Activated CD4-positive, alpha-beta T cell treated with anti-CD3 and anti-CD28 coated beads, Interleukin-2, amount 50 U/mL, for 48 hours (primary cell): ENCODE measurements around the gene COTL1.

Experiments
- DNase-seq, 2 experiments: peaks; one replicate each; pipeline ENCODE4 v3.0.0-alpha.2; 2020

The COTL1 gene

DNA sequence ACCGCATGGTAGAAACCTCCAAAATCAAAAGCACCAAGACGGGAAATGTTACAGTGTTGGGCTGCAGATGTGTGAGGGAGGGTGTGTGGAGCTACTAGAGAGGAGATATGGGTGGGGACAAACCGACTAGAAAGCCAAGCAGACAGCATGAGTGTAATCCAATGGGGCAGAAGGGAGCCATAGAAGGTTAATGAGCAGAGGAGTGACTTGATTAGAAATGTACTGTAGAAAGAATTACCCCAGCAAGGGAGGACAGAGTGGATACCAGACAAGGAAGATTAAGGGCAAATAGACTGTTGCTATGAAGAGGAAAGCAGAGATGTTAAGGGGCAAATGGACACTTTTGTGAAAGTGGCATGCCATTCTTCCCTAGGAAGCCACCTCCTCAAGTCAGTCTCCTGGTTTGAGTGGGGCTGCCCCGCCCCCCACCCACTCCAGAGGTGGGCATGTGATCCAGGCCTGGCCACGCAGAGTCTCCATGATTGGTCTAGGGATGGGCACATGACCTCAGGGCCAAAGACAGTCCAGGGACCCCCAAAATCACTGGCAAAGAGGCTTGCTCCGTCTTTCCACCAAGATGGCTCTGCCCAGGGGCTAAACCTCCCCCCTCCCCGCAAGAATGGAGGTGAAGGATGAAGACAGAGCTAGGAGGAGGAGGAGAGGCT is 4.3 kb downstream of the COTL1 start:
- DNase-seq: no peak

DNA sequence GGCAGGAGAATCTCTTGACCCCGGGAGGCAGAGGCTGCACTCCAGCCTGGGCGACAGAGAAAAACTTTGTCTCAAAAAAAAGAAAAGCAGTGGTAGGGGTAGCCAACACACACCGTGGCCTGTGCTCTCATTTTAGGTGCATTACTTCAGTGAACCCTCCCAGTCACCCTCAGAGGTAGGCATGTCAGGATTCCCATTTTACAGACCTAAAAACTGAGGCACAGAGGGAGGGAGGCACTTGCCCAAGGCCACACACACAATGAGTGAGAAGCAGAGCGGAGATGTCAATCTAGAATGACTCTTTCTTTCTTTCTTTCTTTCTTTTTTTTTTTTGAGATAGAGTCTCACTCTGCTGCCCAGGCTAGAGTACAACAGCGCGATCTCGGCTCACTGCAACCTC is 5.2 kb downstream of the COTL1 start:
- no peak for DNase-seq

DNA sequence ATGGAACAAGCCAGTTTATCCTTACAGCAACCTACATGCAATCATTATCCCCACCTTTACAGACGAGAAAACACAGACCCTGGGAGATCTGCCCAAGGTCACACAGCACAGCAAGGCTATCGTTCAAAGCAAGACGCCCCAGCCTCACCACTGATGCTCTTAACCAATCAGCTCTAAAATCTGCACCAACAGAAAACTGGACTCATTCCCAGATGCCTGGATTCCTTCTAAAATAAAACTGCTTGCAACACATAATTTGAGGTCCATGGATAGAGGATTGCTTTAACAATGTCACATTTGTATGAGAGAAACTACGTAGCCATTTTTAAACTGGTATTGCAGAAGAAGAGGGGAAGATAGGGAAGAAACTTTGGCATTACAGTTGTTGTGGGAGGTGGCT is 6.8 kb downstream of the COTL1 start:
- no peak for DNase-seq

DNA sequence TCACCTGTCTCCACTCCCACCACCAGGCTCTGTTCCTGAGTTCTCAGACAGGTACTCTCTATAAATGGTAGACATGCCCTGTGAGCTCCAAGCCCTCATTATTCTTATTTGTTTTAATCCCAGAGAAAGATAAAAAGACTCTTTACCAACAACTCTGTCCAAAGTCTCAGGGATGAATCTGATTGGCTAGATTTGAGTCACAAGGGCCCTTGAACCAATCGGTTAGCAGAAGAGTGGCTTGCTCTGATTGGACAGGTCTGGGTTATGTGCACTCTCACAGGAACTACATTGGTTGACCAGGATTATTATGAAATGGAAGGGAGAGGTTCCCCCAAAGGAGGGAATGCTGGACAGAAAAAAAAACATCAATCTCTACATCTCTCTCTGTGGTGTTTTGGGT is 7.5 kb downstream of the COTL1 start:
- DNase-seq: no peak

DNA sequence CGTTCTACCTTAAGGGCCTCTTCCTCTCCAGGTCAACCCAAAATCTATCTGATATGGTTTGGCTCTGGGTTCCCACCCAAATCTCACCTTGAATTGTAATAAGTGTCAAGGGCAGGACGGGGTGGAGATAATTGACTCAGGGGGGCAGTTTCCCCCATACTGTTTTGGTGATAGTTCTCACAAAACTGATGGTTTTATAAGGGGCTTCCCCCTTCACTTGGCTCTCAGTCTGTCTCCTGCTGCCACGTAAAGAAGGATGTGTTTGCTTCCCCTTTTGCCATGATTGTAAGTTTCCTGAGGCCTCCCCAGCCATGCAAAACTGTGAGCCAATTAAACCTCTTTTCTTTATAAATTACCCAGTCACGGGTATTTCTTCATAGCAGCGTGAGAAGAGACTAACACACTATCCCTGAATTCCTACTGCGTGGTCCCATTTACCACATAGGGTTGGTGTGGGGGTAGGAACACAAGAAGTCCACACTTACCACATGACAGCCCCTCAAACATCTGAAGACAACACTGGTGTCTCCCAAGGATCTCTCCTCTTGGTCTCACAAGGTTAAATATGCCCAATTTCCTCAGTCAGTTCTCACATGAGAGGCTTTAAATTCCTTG is 8.2 kb downstream of the COTL1 start:
- DNase-seq: no peak

DNA sequence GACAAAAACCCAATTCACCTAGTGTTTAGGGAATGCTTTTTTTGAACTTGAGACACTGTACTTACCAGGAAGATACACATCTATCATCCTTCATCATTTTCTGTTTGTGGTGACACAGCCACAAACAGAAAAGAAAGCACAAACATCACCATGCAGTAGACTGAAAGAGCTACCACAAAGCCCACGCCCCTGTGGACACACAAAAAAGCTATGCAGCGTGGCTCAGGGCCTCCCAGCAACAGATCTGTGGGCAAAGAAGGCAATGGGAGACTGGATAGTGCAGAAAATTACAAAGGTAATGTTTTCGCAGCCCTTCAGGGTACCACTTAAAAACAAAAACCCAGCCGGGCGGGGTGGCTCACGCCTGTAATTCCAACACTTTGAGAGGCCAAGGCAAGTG is 9.6 kb downstream of the COTL1 start:
- DNase-seq: peak; percentile 37 to 52

DNA sequence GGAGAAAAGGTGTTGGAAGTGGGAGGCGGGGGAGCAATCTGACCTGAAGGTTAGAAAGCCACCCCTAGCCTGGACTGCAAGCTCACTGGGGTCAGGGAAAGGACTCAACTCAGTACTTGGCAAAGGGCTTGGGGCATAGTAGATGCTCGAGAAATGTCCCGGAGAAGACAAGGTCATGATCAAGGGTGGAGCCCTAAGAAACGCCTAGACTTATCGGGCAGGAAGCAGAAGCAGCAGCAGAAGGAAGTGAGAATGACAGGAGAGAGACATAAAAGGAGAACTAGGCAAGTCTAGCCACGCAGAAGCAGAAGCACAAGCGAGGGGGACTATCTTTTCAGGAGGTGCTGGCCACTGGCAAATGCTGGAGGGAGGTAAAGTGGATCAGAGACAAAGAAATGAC is 10.2 kb downstream of the COTL1 start:
- no peak for DNase-seq

DNA sequence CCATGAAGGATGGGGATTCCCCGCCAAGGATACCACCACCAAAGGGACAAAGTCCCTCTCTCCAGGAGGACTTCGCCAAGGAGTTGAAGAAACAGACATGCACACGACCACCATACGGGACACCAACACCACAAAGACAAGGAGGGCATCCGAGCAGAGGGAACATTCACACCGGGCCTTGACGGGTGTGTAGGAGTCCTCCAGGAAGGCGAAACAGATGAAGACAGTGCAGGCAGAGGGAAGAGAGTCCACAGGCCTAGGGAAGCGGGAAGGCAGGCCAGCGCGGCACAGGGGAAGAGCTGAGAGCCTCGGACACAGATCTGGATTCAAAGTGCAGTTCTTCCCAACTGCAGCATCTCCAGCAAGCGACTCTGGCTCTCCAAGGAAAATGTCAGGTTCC is 10.8 kb downstream of the COTL1 start:
- no peak for DNase-seq

DNA sequence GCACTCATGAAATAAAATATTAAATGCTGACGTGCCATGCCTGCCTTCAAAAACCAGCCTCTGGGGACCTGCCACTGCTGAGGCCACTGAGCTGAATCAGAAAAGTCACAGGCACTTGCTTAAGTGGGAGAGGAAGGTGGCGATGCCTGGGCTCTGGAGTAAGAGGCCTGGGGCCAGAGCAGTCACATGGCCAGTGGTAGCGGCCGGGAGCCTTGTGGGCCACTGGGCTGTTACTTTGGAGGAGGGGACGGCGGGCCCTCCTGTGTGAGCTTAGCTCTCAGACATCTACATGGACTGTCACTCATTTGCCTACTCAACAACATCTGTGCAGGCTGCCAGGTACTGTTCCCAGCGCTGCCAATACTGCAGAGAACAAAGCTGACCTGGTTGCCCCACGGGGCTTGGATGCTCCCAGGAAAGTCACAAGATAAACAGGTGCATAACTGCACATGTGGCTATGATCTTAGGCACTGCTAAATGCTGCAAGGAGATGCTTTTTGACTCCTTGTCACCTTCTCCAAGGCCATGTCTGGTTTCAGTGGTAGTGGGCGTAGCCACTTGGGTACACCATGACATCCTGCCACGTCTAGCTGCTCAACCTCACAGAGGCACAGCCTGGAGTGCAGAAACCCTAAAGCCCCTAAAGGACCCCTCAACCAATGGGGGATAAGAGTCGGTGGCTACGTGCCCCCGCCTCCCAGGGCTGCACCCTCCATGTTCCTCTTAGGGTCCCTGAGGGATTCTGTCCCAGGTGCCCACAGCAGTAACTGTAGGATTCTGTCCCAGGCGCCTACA is 11.6 kb downstream of the COTL1 start:
- no peak for DNase-seq

DNA sequence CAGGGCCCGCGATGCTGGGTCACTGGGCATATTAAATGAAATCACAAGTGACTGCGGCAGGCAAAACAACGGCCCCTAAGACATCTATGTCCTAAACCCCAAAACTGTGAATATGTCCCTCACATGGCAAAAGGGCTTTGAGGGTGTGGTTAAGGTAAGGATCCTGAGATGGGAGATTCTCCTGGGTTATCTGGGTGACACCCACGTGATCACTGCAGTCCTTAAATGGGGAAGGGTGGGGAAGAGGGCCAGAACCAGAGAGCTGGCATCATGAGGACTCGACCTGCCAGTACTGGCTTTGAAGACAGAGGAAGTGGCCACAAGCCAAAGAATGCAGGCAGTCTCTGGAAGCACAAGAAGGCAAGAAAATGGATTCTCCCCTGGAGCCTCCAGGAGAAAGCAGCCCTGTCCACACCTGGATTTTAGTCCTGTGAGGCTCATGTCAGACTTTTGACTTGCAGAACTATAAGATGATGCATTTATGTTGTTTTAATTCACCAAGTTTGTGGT is 12.5 kb downstream of the COTL1 start:
- no peak for DNase-seq

DNA sequence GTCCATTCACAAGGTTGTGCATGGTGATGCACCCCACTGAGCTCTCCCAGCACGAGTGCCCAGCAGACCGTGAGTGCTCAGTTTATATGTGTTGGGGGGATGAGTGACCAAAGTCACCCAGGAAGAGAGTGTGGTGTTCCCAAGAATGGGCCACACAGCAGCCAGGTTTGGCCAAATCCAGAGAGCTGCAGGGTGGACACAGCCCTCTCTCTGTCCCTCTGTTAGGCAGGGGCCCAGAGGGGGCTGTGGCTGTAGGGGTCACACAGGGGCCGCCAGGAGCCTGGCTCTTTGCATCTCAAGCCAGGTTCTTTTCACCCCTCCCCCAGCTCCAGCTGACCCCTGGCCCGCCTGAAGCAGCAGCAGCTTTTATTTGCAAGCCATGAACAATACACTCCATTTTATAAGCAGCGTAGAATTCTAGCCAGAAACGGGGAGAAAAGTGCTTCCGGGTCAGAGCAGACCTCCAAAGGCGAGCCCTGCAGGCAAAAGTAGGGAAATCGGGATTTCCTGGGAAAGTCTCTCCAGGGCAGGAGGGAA is 13.3 kb downstream of the COTL1 start:
- no peak for DNase-seq

DNA sequence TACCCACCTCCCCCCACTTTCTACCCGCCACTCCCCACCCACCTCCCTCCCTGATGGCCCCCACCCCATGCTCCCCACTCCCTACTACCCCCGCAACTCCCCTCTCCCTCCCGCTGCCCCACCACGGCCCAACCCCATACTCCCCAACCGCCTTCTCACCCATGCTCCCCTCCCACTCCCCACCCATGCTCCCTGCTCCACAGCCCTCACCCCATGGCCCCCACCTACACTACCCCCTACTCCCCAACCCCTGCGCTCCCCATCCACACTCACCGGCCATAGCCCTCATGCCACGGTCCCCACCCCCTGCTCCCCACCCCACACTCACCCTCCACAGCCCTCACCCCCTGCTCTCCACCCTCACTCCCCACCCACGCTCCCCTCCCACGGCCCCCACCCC is 13.9 kb downstream of the COTL1 start:
- DNase-seq: no peak

DNA sequence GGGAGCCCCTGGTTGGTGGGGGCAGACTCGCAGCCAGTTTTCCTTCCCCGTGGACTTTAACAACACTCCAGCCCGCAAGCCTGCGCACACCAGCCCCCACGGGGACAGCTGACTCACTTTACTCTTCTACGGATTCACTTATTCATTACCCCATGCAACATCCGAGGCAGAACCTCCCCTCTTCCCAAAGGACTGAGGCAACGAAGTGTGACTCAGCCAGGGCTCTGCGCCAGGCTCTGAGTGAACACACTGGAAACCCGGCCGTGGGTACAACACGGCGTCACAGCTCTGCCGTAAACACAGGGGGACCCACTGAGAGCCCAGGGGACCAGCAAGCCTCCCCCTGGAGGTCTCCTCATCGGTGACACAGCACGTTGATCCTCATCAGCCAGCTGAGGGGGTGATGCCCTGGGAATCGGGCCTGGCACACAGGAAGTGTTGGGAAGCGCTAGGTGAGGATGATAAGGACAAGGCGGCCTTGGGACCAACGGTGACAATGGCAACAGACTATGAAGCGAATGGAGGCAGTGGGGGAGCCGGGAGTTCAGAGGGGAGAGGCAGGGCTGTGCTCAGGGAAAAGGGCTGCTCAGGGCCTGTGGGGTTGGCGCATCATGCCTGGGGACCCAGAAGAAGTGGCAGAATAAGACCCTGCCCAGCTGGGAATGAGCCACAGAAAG is 14.6 kb downstream of the COTL1 start:
- DNase-seq: peak; percentile 61 to 67

DNA sequence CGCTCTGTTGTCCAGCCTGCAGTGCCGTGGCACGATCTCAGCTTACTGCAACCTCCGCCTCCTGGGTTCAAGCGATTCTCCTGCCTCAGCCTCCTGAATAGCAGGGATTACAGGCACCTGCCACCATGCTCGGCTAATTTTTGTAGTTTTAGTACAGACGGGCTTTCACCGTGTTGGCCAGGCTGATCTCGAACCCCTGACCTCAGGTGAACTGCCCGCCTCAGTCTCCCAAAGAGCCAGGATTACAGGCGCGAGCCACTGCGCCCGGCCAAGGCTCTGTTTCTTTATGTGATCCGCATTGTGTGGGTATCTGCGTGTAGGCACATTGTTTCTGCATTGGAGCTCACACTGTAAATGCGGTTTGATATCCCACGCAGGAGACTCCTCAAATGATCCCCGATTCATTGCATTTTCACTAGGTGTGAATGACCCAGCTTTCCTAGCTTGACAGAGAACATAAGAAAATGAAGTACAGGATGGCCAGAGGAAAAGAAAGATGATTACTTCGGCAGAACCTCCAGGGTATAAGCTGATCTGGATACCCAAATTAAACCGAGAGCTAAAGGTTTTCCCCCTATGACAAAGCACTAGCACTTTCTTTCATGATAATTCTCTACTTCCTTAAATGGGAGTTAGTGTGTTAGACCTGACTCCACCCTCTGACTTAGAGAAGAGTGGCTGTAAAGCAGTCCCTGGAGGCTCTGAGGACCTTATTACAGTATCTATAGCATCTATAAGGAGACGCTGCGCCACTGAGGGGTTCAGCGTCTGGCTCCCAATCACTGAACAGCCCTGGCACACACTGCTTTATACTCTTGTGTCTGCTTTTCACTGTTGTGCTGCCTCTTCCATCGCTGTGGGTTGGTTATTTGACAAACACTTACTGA is 17.3 kb downstream of the COTL1 start:
- peak; percentile 33 to 48 for DNase-seq

DNA sequence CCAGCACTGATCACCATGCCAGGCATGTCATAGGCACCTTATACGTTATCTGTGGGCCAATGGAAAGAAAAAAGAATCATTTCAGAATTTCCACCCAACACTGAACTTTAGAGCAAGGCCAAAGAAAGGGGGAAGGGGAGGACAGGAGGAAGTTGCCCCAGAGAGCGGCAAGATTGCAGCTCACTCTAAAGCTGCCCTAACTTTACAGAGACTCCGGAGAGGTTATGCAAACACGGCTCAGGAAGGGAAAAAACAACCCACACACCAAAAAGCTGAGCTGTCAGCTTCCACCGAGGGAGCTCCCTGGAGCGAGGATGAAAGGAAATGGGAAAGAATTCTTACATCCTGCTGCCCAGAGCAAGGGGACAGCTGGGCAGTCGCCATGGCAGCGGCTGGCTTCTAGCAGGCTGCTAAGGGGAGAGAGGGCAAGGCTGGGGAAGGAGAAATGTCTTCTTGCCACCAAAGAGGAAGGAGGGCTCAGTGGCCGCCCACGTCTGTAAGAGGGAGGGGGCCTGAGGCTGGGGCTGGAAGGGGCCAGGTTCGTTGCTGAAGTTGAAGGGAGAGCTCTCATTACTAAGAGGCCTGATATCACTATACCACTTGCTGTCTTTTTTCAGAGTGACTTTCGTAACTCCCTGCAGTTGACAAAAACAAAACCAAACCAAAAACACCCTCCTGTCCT is 18.2 kb downstream of the COTL1 start:
- peak; percentile 77 to 82 for DNase-seq

DNA sequence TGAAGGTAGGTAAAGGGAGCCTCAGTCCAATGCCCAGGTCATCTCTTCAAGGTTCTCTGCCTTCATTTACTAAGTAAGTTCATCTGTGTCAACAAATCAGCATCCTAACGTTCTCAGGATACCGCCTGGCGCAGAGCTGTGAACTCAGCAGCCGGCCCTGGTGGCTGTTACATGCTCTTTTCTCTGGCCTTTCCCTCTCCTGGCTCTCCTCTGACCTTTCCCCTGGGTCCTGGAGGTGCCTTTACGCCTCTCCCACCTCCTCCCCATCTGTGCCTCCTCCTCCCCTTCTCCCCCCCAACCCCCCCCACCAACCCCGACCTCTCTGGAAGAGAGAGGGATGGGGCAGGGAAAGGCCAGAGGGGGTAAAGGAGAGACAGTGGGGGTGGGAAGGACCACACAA is 19.5 kb downstream of the COTL1 start:
- no peak for DNase-seq

DNA sequence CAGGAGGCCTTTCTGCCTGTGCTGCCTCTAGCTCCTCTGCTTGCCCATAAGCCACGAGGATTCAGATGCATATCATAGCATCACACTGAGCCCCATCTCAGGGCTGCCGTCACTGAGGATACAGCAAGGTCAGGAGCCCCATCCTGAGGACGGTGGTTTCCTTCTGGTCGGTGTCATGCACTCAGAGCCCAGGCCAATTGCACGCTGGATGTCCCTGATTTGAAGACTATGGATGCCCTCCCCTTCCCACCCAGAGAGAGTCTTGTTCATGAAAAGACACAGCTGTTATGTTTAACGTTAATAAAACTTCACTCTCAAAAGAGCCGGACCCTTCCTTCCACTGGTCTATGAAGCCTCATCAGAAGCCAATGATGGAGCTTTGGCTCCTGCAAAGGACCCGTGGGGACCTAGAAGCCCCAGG is 19.9 kb downstream of the COTL1 start:
- DNase-seq: peak; percentile 47 to 58

DNA sequence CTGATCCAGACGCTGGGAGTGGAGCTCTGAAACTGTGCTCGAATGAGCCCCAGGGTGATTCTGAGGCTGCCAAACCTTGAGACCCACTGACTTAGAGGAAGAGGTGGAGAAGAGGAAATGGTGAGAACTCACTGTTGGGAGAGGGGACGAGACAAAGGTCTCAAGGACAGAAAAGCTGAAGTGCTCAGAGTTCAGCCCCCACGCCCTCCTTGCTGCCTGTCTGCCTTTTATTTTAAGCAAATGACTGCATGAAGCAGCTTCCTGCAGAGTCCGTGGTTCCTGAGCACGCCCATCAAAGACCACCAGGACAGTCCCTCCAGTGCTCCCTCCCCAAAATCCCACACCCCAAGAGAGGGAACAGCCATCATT is 20.4 kb downstream of the COTL1 start:
- no peak for DNase-seq

DNA sequence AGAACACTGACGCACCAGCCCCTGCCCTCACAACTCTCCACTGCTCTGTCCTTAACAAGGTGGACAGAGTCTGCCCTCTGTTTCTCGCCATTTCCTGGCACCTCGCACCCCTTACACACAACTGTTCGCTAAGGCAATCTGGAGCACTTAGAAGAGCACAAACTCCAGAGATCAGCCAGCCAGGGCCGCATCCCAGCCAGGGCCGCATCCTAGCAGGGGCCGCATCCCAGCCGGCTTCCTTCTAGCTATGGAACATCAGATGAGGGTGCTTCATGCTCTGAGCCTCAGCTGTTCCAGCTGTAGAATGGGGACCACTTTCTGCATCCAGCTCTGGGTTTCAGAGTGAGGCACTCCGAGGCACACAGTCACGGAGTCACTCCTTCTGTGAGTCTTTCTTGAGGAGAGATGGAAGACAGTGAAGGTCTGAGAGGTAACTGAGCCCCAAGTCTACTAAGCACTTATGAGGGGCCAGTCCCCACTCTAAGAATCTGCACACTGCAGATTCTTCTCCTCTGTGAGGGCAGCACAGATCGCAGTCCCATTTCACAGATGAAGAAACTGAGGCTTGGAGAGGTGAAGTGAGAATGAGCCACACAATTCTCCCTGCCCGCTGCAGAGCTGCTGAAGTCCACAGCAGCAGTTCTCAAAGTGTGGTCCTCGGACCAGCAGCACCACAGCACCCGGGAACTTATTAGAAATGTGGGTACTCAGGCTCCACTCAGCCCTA is 20.9 kb downstream of the COTL1 start:
- no peak for DNase-seq

DNA sequence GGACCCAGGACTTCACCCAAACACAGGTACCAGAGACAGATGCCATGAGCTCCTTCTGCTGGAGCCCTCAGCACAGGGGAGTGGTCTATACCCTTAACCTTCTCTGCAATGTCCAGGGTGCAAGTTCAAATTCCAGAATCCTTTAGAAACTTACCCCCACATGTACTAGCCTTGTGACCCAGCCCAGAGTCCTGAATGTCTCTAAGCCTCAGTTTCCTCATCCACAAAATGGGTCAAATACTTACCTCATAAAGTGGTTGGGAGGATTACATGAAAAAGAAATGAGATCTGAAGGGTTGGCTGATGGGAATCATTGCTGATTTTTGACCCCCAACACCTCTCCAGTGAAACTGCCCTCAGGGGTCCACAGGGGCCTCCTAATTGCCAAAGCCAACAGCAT is 21.7 kb downstream of the COTL1 start:
- no peak for DNase-seq

DNA sequence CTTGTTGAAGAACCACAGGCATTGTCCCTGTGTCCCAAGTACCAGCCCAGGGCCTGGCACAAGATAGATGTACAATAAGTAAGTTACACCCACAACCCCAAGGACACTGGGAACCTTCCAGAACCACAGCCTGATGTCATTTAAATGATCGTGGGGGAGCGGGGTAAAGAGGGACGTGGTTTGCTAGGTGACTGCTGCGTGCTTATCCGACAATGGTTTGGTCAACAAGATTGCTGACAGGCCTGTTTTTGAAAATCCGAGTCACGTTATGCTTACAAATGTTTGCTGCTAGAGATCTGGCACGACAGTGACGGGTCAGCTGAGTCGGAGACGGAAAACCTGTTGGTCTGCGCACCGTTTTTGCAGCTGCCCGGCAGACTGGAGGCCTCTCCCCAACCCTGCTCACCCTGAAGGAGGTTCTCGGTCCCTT is 22.8 kb downstream of the COTL1 start:
- DNase-seq: no peak
